HuH-7 (cell line): Measurements from ENCODE around the gene KMT2C.
"Not testable (repeated sequence)": the region's sequence is repeated elsewhere in the genome, so short reads cannot be mapped to it uniquely, and the experiment has no call there.

Experiments
- DNase-seq: peaks from one replicate; pipeline ENCODE4 v3.0.0; 2011; ENCODE audit warnings: low spot score

KMT2C gene

DNA sequence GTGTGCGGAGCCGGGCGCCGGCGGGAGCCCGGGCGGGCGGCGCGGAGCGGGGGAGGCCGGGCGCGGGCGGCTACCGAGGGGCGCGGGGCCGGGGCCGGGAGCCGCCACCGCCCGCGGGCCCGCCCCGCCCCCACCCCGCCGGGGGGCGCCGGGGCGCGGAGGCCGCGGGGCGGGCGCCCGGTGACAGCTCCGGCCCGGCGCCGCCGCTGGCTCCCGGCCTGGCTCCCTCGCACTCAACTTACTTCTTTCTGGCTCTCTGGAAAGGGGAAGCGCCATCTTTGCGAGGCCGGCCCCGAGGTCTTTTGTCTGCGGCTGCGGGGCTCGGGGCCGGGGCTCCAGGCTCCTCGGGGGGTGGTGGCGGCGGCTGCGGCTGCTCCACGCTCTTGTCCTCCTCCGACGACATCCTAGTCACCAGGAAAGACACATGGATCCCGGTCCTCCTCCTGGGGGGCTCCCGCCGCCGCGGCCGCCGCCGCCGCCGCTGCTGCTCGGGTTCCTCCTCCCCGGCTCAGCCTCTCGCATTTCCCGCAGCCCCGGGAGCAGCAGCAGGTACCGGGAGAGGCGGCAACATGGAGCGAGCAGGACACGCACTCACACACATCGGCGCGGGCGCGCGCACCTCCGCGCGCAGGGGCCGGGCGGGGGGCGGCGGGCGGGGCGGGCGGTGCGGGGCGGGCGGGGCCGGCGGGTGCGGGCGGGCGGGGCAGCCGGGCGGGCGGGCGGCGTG, at the start of gene KMT2C:
Gene KMT2C, minus strand, starts transcription at position 620 of the 727 bp plus-strand sequence. Its CDS starts 217 bp downstream, at position 403.
- peak; percentile 46 for DNase-seq

DNA sequence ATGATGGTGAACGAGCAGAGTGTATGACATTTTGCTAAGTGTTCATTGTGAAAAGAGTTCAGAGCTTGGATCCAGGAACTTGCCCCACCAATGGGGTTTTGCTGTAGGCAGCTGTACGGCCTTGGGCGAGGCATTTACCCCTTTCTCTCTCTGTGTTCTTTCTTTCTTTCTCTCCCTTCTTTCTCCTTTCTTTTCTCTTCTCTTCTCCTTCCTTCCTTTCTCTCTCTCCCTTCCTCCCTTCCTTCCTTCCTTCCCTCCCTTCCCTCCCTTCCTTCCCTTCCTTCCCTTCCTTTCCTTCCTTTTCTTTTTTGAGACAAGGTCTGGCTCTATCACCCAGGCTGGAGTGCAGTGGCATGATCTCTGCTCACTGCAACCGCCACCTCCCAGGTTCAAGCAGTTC, 45.3 kb upstream of the KMT2C start:
- DNase-seq: no peak

DNA sequence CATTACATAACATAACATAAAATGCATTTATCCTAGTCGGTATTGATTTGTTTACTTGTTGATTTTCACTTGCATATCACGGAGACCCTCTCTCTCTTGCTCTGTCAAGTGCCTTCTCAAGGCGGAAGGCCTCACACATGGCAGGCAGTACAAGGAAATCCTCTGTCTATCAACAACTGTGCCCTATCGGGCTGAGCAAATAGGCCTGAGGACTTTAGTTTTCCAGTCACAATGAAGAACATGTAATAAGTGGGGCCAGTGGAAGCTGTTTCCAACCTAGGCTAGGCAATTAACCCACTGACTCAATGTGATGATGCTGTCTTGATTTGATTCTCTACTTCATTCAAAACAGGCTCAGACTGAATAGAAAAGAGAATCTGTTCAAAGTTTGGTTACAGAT, 44.9 kb upstream of the KMT2C start:
- DNase-seq: no peak

DNA sequence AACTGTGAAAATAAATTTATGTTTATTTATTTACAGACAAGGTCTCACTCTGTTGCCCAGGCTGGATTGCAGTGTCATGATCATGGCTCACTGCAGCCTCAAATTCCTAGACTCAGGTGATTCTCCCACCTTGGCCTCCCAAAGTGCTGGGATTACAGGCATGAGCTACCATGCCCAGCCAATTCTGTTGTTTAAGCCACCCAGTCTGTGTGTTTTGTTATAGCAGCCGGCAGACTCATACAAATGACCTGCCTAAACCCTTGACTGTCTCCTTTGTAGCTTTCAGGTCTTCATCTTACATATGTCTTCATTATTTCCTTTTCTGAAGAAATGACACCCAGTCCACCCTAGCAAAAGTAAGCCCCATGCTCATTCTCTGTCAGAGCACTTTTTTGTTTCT, 43.8 kb upstream of the KMT2C start:
- DNase-seq: no peak

DNA sequence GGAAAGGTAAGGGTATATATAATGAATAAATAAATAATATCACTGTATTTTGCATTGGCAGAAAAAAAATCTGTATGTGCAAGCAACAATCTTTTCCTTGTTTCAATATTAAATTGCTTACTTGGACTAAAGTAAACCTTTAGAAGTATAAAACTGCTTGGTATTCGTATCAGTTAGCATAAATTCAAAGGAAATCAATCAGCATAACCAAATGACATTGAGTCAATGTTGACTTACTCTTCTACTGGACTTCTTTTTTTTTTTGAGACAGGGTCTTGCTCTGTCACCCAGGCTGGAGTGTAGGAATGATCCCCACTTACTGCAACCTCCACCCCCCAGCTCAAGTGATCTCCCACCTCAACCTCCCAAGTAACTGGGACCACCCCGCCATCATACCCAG, 42.3 kb upstream of the KMT2C start:
- DNase-seq: no peak

DNA sequence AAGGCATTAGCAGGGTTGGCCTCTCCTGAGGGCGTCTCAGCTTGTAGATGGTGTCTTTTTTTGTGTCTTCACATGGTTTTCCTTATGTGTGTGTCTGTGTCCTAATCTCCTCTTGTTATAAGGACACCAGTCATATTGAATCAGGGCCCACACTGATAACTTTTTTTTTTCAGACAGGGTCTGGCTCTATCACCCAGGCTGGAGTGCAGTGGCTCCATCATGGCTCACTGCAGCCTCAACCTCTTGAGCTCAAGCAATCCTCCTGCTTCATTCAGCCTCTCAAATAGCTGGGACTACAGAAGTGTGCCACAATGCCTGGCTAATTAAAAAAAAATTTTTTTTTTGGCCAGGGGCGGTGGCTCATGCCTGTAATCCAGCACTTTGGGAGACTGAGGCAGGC, 41.3 kb upstream of the KMT2C start:
- DNase-seq: no peak

DNA sequence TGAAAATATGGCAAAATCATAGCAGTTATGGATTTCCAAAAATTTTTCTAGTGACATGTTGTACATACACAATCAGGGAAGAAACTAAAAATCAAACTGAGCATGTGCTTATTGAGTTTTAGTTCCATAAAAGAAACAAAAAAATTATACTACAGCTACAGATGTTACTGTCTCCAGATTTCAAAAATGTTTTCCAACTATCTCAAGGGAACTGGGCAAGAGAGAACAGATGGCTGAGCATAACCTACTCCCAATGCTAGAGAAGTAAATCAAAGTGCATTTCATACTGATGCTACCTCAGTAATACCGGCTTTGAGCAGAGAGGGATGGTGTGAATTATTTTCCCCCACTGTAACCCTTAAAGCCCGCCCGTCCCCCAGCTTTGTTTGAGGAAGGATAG, 40.7 kb upstream of the KMT2C start:
- no peak for DNase-seq

DNA sequence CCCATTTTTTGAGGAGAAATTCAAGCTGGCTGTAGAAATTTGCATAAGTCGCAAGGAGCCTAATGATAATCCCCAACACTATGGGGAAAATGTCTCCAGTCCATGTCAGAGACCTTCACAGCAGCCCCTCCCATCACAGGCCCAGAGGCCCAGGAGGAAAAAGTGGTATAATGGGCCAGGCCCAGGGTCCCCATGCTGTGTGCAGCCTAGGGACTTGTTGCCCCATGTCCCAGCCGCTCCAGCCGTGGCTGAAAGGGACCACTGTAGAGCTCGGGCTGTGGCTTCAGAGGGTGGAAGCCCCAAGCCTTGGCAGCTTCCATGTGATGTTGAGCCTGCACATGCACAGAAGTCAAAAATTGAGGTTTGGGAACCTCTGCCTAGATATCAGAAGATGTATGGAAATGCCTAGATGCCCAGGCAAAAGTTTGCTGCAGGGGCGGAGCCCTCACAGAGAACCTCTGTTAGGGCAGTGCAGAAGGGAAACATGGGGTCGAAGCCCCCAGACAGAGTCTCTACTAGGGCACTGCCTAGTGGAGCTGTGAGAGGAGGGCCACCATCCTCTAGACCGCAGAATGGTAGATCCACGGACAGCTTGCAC, 35.3 kb upstream of the KMT2C start:
- not testable (repeated sequence) for DNase-seq

GRCh38 chr7:152470251-152471022, 34.6 kb upstream of the KMT2C start:
- DNase-seq: not testable (repeated sequence)

GRCh38 chr7:152469576-152469975, 33.8 kb upstream of the KMT2C start:
- DNase-seq: not testable (repeated sequence)

DNA sequence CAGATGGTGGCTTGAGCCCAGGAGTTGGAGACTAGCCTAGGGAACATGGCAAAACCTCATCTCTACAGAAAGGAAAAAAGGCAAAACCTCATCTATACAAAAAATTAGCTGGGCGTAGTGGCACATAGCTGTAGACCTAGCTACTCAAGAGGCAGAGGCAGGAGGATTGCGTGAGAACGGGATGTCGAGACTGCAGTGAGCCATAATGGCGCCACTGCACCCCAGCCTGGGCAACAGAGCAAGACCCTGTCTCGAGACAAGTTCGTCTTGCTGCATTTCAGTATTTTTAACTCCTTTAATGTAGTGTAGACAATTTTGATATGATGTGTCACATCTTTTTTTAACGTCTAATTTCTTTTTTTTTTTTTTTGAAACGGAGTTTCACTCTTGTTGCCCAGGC, 31.4 kb upstream of the KMT2C start:
- DNase-seq: no peak

- DNase-seq: no peak
Observed at GRCh38 chr7:152465119-152465387, 29.2 kb upstream of the KMT2C start.

- DNase-seq: peak; percentile 90
Observed at GRCh38 chr7:152464312-152465118, 28.7 kb upstream of the KMT2C start.

DNA sequence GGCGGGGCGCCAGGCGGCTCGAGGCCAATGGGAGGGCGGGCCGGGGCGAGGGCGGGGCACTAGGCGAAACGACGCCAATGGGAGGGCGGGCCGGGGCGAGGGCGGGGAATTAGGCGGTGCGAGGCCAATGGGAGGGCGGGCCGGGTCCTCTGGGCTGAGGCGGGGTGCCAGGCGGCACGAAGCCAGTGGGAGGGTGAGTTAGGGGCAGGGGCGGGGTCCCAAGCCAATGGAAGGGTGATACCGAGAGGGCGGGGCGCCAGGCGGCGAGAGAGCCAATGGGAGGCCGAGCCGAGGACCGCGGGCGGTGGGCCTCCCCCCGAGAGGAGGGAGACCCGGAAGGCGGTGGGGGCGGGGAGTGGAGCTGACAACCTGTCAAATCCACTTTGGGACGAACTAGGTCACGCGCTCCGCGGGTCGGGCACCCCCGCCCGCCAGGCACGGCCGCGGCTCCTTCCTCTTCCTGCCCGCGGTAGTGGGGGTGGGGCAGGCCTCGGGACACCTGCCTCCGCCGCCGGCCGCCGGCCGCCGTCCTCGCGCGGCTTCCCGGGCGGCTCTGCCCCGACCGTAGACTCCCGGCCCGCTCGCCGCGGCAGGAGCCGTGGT, 28.0 kb upstream of the KMT2C start:
- peak; percentile 98 for DNase-seq

GRCh38 chr7:152462995-152463708, 27.3 kb upstream of the KMT2C start:
- no peak for DNase-seq

DNA sequence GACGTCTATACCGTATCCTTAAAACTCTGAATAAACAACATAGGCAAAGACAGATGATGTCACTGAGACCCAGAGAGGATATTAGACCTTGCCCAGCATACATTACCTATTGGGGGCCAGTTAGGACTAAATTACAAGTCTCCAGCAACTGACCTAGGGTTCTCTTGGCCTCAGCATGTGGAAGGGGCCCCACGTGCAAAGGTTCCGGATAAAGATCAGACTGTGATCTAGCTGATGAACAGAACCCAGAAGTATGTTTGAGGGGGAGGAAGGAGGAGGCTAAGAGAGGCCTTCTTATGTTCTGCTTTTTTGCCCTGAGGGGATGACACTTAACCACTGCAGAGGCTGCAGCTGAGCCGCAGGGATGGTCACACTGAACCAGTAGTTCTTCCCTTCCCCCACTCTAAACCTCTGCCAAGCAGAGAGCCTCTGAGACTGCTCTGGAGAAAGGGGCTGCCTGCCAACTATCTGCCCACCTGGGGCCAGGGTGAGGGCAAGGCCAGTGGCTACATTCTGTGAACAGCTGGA, 24.0 kb upstream of the KMT2C start:
- no peak for DNase-seq

DNA sequence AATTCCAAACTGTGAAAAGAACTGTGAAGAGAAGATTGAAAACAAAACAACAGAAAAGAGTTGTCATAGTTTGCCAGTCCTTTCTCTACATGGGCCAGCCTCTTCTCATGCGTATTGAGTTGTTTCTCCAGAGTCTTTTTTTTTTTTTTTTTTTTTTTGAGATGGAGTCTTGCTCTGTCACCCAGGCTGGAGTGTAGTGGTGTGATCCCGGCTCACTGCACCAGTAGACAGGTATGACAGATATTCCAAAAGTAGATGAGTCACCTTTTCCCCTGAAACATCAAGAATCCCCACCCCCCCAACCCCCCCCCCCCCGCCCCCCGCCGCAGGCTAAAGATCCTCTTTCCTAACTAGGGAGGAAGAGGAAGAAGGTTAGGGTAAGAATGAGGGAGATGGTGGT, 15.6 kb upstream of the KMT2C start:
- DNase-seq: no peak

DNA sequence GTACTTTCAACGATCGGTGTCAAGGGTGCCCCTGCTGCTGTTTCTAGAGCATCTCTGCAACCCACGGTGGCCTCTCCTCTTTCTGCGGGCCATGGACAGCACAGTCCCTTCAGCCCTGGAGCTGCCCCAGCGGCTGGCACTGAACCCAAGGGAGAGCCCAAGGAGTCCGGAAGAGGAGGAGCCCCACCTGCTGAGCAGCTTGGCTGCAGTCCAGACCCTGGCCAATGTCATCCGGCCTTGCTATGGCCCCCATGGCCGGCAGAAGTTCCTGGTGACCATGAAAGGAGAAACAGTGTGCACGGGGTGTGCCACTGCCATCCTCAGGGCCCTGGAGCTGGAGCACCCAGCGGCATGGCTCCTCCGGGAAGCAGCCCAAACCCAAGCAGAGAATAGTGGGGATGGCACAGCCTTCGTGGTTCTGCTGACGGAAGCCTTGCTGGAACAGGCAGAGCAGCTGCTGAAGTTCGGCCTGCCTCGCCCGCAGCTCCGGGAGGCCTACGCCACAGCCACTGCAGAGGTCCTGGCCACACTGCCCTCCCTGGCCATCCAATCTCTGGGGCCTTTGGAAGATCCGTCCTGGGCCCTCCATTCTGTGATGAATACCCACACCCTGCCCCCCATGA, 9.7 kb upstream of the KMT2C start:
- not testable (repeated sequence) for DNase-seq

DNA sequence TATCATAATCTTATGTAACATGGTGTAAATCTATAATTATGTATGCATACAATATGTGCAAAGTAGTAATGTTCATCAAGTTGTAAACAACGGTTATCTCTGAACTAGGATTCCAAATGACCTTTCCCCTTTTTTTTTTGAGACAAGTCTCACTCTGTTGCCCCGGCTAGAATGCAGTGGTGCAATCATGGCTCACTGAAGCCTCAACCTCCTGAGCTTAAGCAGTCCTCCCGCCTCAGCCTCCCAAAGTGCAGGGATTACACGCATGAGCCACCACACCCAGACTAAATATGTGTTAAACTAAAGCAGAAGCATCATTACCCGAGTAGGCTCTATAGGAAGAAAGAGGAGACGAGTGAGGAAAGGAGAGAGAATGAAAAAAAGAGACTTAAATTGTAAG, 7.8 kb upstream of the KMT2C start:
- no peak for DNase-seq

DNA sequence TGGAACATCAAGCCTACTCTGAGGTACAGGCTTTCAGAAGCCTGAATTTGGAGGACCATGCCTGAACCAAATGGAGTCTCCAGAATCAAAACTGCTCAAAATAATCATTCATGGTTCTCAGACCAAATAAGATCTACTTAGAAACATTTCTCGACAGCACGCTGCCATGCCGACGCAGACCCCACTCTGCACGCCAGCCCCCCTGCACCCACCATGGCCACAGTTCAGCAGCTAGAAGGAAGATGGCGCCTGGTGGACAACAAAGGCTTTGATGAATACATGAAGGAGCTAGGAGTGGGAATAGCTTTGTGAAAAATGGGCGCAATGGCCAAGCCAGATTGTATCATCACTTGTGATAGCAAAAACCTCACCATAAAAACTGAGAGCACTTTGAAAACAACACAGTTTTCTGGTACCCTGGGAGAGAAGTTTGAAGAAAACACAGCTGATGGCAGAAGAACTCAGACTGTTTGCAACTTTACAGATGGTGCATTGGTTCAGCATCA, 6.6 kb upstream of the KMT2C start:
- DNase-seq: no peak

- DNase-seq: not testable (repeated sequence)
Observed at GRCh38 chr7:152441810-152442209, 6.0 kb upstream of the KMT2C start.
